ENCODE results near the gene ANKZF1. TPM values are rescaled to one million over a fixed set of nuclear protein-coding genes. Genes with fewer than 3 reads are reported as not detected.

ANKZF1 gene
- total and polyA plus RNA-seq, 10 of the 15 experiments (the other 5 are each of a cell fraction or from before 2014, with no cell fraction given), result 3.1 to 104 (median 35.0) TPM

DNA sequence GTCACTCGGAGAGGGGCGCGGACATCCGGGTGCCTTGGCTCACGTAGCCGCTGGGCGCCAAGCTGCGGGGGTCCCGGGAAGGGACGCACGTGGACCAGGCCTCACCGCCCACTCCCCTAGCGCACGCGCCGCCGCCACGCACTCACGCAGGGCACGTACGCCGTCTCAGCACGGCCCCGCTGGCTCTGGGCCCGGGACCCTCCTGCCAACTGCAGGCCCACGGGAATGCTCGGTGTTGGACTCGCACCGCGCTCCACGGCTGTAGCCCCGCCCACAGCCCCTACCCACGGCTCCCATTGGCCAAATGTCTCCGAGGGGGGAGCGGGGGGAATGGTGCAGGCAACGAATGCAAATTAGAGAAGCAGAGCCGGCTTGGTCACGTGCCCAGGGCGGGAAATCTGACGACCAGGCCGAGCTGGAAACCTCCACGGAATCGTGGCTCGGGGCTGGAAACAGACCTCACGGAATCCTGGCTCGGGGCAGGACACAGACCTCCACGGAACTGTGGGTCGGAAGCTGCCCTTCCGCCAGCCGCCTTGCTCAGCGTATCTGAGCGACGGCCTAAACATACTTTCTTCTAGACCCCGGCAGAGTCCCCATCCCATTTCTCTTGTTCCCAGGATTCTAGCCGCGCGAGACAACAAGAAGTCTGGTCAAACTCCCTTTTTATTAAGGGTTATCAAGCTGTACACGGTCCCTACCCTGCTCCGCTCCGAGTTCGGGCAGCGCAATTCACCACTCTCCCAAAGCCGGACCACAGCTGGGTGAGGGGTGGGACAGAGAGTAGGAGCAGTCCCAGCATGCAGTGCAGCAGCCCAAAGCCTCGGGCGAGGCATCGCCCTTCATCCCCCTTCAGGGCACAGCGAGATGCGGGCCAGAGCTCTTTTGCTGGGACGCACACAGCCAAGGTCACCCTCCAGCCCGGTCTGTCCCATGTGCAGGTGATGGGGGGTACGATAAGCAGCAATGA, 10.6 kb upstream of the ANKZF1 start, which contains the start of gene ABCB6 (continued):
- TF ChIP-seq SIN3A (IDR thresholded peaks at IDR 0.05; ENCODE audit: low read depth, low read length) (no peak; the same call in 1 of the 2 replicates), MTA2 (IDR thresholded peaks at IDR 0.05; ENCODE audit: low read depth) (0 out of 2 replicates have a peak, but pooled peaks have one; percentile 9), PRDM15 (CRISPR knock-in tag; IDR thresholded peaks at IDR 0.05) (0 out of 2 replicates have a peak, but pooled peaks have one; percentile 2), EED (IDR thresholded peaks at IDR 0.05; ENCODE audit: low read depth) (0 out of 2 replicates have a peak, but pooled peaks have one; percentile 15), USF2 (IDR thresholded peaks at IDR 0.05; ENCODE audit: borderline replicate concordance, low read depth, low read length) (peak; percentile 89), SIX5 (IDR thresholded peaks at IDR 0.05; ENCODE audit: low read depth, low read length, severe bottlenecking) (no peak), PML (IDR thresholded peaks at IDR 0.05; ENCODE audit: low read length) (no peak; the same call in 1 of the 2 replicates), CHD2 (IDR thresholded peaks at IDR 0.05; ENCODE audit: borderline replicate concordance, low read depth, low read length) (0 out of 2 replicates have a peak, but pooled peaks have one; percentile 38), HDGF (IDR thresholded peaks at IDR 0.05) (no peak), CREB1 (IDR thresholded peaks at IDR 0.05; ENCODE audit: low read depth) (0 out of 2 replicates have a peak, but pooled peaks have one; percentile 54), USF1 (IDR thresholded peaks at IDR 0.05; ENCODE audit: borderline replicate concordance, extremely low read length, insufficient read depth, low read depth, low read length) (peak; percentile 95), CBFB (IDR thresholded peaks at IDR 0.05; ENCODE audit: low read depth) (0 out of 2 replicates have a peak, but pooled peaks have one; percentile 22), RBBP5 (conservative IDR thresholded peaks at IDR 0.05) (no peak), ZSCAN29 (IDR thresholded peaks at IDR 0.05) (no peak), NBN (IDR thresholded peaks at IDR 0.05) (0 out of 2 replicates have a peak, but pooled peaks have one; percentile 14), POU2F2 (IDR thresholded peaks at IDR 0.05; ENCODE audit: borderline replicate concordance, low read depth, low read length) (peak; percentile 96; the same call in 2 of the 3 replicates), NFIC (IDR thresholded peaks at IDR 0.05; ENCODE audit: low read depth, low read length) (no peak), SP1 (IDR thresholded peaks at IDR 0.05; ENCODE audit: low read depth, low read length) (peak; percentile 42), NFYB (IDR thresholded peaks at IDR 0.05; ENCODE audit: insufficient read depth, low read depth, low read length) (peak; percentile 72), ZNF207 (IDR thresholded peaks at IDR 0.05; ENCODE audit: borderline replicate concordance) (peak; percentile 71), ZNF24 (IDR thresholded peaks at IDR 0.05) (no peak), ZNF217 (IDR thresholded peaks at IDR 0.05) (peak; percentile 32; the same call in 1 of the 2 replicates)
- TF ChIP-seq, protein P1, sequence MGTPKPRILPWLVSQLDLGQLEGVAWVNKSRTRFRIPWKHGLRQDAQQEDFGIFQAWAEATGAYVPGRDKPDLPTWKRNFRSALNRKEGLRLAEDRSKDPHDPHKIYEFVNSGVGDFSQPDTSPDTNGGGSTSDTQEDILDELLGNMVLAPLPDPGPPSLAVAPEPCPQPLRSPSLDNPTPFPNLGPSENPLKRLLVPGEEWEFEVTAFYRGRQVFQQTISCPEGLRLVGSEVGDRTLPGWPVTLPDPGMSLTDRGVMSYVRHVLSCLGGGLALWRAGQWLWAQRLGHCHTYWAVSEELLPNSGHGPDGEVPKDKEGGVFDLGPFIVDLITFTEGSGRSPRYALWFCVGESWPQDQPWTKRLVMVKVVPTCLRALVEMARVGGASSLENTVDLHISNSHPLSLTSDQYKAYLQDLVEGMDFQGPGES (IDR thresholded peaks at IDR 0.05), result no peak
